Hepatic stellate cell (primary cell): ENCODE measurements around the gene OTOP1.
"Not testable (repeated sequence)": the region's sequence is repeated elsewhere in the genome, so short reads cannot be mapped to it uniquely, and the experiment has no call there.

Experiments
- DNase-seq: peaks from one replicate; pipeline ENCODE4 v3.0.0; 2011; ENCODE audit warnings: low spot score

The OTOP1 gene, protein sequence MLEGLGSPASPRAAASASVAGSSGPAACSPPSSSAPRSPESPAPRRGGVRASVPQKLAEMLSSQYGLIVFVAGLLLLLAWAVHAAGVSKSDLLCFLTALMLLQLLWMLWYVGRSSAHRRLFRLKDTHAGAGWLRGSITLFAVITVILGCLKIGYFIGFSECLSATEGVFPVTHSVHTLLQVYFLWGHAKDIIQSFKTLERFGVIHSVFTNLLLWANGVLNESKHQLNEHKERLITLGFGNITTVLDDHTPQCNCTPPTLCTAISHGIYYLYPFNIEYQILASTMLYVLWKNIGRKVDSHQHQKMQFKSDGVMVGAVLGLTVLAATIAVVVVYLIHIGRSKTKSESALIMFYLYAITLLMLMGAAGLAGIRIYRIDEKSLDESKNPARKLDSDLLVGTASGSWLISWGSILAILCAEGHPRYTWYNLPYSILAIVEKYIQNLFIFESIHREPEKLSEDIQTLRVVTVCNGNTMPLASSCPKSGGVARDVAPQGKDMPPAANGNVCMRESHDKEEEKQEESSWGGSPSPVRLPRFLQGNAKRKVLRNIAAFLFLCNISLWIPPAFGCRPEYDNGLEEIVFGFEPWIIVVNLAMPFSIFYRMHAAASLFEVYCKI

GRCh38 chr4:4226606-4227438 lies at the start of gene OTOP1:
Gene OTOP1, minus strand, starts transcription at chr4:4226929. Its CDS starts 65 bp downstream, at chr4:4226864.
- no peak for DNase-seq

- no peak for DNase-seq
Observed at GRCh38 chr4:4274226-4274625, 47.5 kb upstream of the OTOP1 start.

GRCh38 chr4:4271912-4272311 lies 45.2 kb upstream of the OTOP1 start:
- no peak for DNase-seq

GRCh38 chr4:4270529-4270928 lies 43.8 kb upstream of the OTOP1 start:
- no peak for DNase-seq

- no peak for DNase-seq
Observed at GRCh38 chr4:4269856-4270255, 43.1 kb upstream of the OTOP1 start.

- DNase-seq: no peak
Observed at GRCh38 chr4:4269331-4269731, 42.6 kb upstream of the OTOP1 start.

GRCh38 chr4:4268776-4269175 lies 42.0 kb upstream of the OTOP1 start:
- no peak for DNase-seq

DNA sequence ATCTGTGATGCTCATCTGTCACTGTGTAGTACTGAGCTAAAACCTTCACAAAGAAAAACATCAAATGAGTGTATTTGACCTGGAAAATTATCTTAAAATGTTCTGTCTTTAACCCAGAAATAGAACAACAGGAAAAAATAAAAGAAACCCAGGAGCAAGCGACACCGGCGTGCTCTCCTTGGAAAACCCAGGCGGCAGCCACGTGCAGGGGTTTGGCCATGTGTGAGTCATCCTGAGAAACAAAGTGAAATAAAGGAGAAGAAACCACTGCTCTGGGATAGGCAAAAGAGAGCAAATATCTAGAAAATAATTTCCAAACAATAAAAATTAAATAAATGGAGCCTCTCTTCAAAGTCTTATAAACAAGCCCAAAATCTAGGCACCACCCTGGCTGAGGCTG lies 41.3 kb upstream of the OTOP1 start:
- no peak for DNase-seq

DNA sequence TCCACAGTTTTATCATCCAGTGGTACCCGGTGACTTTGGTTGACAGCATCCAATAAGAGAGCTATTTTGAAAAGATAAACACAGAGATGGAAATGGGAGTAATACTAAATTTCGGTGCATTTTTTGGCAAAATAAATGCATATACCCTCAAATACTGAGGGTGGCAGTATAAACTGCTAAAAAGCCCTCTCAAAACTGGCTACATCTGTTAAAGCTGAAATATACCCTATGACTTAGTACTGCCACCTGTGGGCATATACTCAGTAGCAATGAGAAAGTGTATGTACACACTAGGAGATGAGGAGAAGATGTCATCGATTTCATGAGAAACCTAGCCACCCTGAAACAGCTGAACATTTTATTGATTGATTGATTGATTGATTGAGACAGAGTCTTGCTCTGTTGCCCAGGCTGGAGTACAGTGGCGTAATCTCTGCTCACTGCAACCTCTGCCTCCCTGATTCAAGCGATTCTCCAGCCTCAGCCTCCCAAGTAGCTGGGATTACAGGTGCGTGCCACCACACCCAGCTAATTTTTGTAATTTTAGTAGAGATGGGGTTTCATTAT lies 33.5 kb upstream of the OTOP1 start:
- DNase-seq: peak; percentile 79

DNA sequence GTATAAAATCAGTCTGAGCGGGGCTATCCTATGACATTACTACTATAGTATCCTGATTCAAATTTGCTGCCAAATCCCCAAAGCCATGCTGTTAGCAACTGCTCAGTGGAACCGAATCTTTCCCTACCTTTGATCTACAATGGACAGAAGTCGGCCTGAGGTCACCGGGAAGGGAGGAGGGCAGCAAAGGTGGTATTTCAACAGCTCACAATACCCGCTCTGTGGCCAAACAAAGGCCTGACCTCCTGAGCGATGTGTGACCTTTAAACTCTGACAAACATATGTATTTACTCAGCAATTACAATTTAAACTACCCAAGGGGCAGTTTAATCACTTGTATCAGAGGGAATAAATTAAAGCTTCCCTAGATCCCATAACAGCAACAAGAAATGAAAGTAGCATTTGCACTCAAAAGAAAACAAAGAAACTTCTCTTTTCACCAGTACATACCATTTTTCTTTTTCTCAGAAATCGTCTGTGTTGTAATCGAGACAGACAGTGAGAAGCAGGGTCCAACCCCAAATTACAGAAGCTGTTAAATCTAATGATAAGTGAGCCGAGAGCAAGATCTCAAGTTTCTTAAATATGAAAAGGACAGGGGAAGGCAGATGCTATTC lies 32.9 kb upstream of the OTOP1 start:
- DNase-seq: no peak

GRCh38 chr4:4257705-4258104 lies 31.0 kb upstream of the OTOP1 start:
- DNase-seq: not testable (repeated sequence)

DNA sequence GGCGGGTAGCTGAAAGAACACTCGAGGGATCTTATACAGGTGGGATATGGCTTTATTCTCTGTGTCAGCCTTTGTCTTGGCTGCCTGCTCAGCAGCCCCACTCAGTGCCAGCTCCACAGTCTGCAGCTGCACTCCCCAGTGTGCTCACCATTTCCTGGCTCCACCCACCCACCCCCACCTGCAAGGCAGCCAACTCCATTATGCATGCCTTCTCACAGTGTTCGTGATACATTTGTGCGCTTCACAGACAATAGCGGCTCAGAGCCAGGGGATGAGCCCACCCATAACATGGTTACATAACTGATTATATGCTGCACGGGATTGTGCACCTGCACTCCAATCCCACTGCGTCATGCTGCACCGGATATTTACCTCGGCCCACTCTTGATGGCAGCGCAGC lies 30.1 kb upstream of the OTOP1 start:
- DNase-seq: no peak

DNA sequence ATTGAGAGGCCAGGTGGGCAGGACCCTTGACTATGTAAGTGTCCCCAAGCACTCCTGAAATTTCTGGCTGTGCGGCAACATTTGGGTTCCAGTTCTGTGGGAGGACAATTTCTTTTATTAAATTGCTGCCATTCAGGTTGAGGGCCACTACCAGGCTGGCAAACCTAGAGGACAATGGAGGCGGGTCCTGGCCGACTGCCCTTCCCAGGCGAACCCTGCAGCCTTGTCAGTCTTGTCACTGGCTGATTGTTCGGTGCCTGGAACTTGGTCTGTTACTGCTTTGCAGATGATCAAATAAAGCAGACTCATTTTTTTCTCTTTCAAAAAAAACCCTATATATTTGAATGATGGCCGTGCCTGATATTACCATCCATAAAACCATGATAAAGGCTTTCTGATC lies 27.9 kb upstream of the OTOP1 start:
- no peak for DNase-seq

GRCh38 chr4:4254199-4254598 lies 27.5 kb upstream of the OTOP1 start:
- no peak for DNase-seq

GRCh38 chr4:4249866-4250265 lies 23.1 kb upstream of the OTOP1 start:
- no peak for DNase-seq

DNA sequence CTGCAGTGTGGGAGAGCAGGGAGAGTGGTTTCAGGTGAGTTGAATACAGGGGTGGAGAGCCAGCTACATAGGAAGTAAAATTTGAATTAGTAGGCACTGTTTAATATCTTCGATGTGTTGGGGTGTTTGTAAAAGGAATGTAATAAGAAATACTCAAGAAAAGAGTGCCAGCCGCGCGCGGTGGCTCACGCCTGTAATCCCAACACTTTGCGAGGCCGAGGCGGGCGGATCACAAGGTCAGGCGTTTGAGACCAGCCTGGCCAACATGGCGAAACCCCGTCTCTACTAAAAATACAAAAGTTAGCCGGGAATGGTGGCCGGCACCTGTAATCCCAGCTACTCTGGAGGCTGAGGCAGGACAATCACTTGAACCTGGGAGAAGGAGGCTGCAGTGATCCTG lies 22.6 kb upstream of the OTOP1 start:
- not testable (repeated sequence) for DNase-seq

- DNase-seq: no peak
Observed at GRCh38 chr4:4248885-4249203, 22.1 kb upstream of the OTOP1 start.

- peak; percentile 95 for DNase-seq
Observed at GRCh38 chr4:4248029-4248884, 21.5 kb upstream of the OTOP1 start, which contains the start of gene TMEM128. Gene TMEM128, minus strand, starts transcription at chr4:4248223. Its CDS starts 21 bp downstream, at chr4:4248202.

DNA sequence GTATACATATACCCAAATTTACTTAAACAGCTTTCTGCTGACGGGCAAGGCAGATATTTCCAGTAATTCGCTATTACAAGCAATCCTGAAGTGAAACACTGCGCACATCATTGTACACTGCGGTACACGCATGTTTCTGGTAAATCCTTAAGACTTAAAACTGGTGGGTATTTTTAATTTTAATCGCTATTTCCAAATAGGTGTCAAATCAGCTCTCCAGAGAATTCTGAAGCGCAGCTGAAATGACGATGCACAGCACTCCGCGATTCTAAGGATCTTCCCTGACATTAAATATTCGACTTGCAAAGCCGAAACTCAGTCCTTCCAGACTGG lies 20.9 kb upstream of the OTOP1 start:
- DNase-seq: no peak

- no peak for DNase-seq
Observed at GRCh38 chr4:4245172-4245571, 18.4 kb upstream of the OTOP1 start.

DNA sequence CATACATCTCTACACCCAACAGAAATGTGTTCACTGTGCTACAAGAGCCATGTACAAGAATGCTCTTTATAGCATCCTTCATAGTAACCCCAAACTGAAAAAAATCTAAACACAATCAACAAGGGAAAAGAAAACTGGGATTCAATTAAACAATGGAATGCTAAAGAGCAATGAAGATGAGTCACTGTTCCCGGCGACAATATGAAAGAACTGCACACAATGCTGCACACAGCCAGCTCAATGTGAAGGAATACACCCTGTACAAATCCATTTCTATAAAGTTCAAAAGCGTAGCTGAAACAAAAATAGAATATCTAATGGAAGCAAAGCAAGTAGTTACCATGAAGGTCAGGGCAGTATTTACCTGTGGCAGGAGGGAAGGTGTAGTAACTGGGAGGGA lies 12.8 kb upstream of the OTOP1 start:
- not testable (repeated sequence) for DNase-seq
